SH-SY5Y (cell line): ENCODE results near the gene CPED1.

Experiments used
- GATA2 ChIP-seq: IDR thresholded peaks from 2 replicates; pipeline ENCODE4 v1.6.1; 2011; ENCODE audit warnings: mild to moderate bottlenecking, low read depth, low read length
- GATA3 ChIP-seq: IDR thresholded peaks from 2 replicates; pipeline ENCODE4 v1.6.1; 2011; ENCODE audit warnings: low read depth, mild to moderate bottlenecking, low read length, moderate library complexity

CPED1 gene

GRCh38 chr7:121262969-121263368 is 274.5 kb downstream of the CPED1 start:
- no peak for TF ChIP-seq GATA3
- no peak for TF ChIP-seq GATA2

GRCh38 chr7:121266307-121266894 is 277.9 kb downstream of the CPED1 start:
- no peak for TF ChIP-seq GATA2
- no peak for TF ChIP-seq GATA3

GRCh38 chr7:121267612-121268011 is 279.1 kb downstream of the CPED1 start:
- TF ChIP-seq GATA3: no peak
- TF ChIP-seq GATA2: no peak

GRCh38 chr7:121269798-121270197 is 281.3 kb downstream of the CPED1 start:
- no peak for TF ChIP-seq GATA2
- no peak for TF ChIP-seq GATA3

GRCh38 chr7:121271098-121271497 is 282.6 kb downstream of the CPED1 start:
- TF ChIP-seq GATA3 (no peak), GATA2 (no peak)

- TF ChIP-seq GATA3 (no peak), GATA2 (no peak)
These were observed 283.4 kb downstream of the CPED1 start for GRCh38 chr7:121271916-121272315.

GRCh38 chr7:121272676-121273075 is 284.2 kb downstream of the CPED1 start:
- TF ChIP-seq GATA3 (no peak), GATA2 (no peak)

GRCh38 chr7:121273467-121274167 is 285.1 kb downstream of the CPED1 start:
- TF ChIP-seq GATA3 (no peak), GATA2 (no peak)

GRCh38 chr7:121274467-121274866 is 286.0 kb downstream of the CPED1 start:
- TF ChIP-seq GATA3 (no peak), GATA2 (no peak)

- TF ChIP-seq GATA2 (no peak), GATA3 (no peak)
These were observed 286.7 kb downstream of the CPED1 start for GRCh38 chr7:121275204-121275603.

GRCh38 chr7:121276313-121276712 is 287.8 kb downstream of the CPED1 start:
- TF ChIP-seq GATA2: no peak

GRCh38 chr7:121278120-121279021 is 289.9 kb downstream of the CPED1 start:
- TF ChIP-seq GATA3: no peak
- TF ChIP-seq GATA2: no peak

- TF ChIP-seq GATA3: no peak
- no peak for TF ChIP-seq GATA2
These were observed 290.6 kb downstream of the CPED1 start for GRCh38 chr7:121279060-121279620.

- TF ChIP-seq GATA2: no peak
- TF ChIP-seq GATA3: no peak
These were observed 291.3 kb downstream of the CPED1 start for GRCh38 chr7:121279822-121280221.
